ENCODE results near the gene EEPD1.

DNA sequence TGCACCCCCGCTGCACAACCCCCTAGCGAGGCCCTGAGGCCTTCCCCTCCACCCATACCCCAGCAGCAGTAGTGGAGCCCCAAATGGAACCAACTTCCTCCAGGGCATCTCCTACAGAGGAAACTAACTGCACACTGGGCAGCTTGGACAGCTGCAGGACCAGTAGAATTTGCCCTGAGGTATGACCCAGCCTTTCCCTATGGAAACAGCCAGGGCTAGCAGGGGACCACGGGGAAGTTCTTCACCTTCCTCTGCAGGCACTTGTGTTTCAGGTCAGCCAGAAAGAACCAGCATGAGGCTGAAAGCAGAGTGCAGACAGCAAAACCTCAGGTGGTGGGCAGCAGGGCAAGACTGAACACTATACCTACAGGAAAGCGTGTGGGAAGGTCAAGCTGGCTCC is 5.7 kb upstream of the EEPD1 start:
- TF ChIP-seq, protein P1, sequence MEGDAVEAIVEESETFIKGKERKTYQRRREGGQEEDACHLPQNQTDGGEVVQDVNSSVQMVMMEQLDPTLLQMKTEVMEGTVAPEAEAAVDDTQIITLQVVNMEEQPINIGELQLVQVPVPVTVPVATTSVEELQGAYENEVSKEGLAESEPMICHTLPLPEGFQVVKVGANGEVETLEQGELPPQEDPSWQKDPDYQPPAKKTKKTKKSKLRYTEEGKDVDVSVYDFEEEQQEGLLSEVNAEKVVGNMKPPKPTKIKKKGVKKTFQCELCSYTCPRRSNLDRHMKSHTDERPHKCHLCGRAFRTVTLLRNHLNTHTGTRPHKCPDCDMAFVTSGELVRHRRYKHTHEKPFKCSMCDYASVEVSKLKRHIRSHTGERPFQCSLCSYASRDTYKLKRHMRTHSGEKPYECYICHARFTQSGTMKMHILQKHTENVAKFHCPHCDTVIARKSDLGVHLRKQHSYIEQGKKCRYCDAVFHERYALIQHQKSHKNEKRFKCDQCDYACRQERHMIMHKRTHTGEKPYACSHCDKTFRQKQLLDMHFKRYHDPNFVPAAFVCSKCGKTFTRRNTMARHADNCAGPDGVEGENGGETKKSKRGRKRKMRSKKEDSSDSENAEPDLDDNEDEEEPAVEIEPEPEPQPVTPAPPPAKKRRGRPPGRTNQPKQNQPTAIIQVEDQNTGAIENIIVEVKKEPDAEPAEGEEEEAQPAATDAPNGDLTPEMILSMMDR (IDR thresholded peaks at IDR 0.05), result no peak
- TF ChIP-seq EZH2 (IDR thresholded peaks at IDR 0.05) (no peak), EZH2phosphoT487 (IDR thresholded peaks at IDR 0.05) (no peak)

All from neural progenitor cell (in vitro differentiated cells).